HCT116 (cell line): ENCODE results near the gene CCDC81. TPM values are rescaled to one million over a fixed set of nuclear protein-coding genes. Genes with fewer than 3 reads are reported as not detected.

Experiments
- ATAC-seq: fragments of 200-7000 bp; cut with Tn5 transposase; 2 replicates; pipeline ENCODE4 v1.9.1; 2020; ENCODE audit warnings: mild to moderate bottlenecking, moderate library complexity
- BruUV-seq: library from RNA; stranded (reverse); fragments of 400-500 nt; replicated peaks from 2 replicates; lab custom pipeline; 2021; lab: Mats Ljungman, UMichigan
- CTCF ChIA-PET: fragments of 300-600 bp; sonication (Branson Sonifier 250); formaldehyde crosslinking; loops from one replicate; lab custom pipeline; 2021; ENCODE audit warnings: antibody characterized with exemption; lab: Charles Lee
- POLR2A ChIA-PET: fragments of 300-600, 350-600 bp; sonication (Branson Sonifier 250); formaldehyde crosslinking; loops from one replicate; lab custom pipeline; 2021; ENCODE audit warnings: antibody characterized with exemption; lab: Charles Lee
- RAD21 ChIA-PET, 2 experiments: fragments of 300-600 bp; sonication (Branson Sonifier 250); formaldehyde crosslinking; loops; one replicate each; lab custom pipeline; 2023; ENCODE audit warnings: low total read pairs in 2 of 2; ENCODE audit not compliant: uncharacterized antibody in 2 of 2, unreplicated experiment in 2 of 2, low non-redundant PET in 1 of 2; lab: Charles Lee
- DNase-seq: peaks from one replicate; pipeline ENCODE4 v3.0.0-alpha.2; 2010; ENCODE audit warnings: low read depth, low spot score
- H2AFZ ChIP-seq: fragments of 200-600 bp; shearing (Covaris generic), sonication (generic); 2 replicates; pipeline ENCODE4 v1.6.1; 2017; ENCODE audit warnings: low read depth, mixed run types, mixed read lengths, antibody characterized with exemption, low read length; ENCODE audit not compliant: poor library complexity, severe bottlenecking
- H3K27ac ChIP-seq: 2 replicates; pipeline ENCODE4 v1.5.1; 2012; ENCODE audit warnings: low read depth, low read length
- H3K27me3 ChIP-seq: fragments of 200-600 bp; sonication (generic); 2 replicates; pipeline ENCODE4 v1.6.1; 2016; ENCODE audit warnings: mixed run types, low read length, mixed read lengths; ENCODE audit not compliant: insufficient read depth
- H3K36me3 ChIP-seq, 2 experiments: fragments of 200-500 bp in 1 of 2; fragments of 200-600 bp in 1 of 2; sonication (Bioruptor generic) in 1 of 2; sonication (generic) in 1 of 2; 2 replicates each; pipeline versions ENCODE4 v1.5.1 to v1.6.1; 2014 to 2016; ENCODE audit warnings: low read length in 2 of 2, inconsistent platforms in 1 of 2, mixed read lengths in 1 of 2, mixed run types in 1 of 2; ENCODE audit not compliant: insufficient read depth in 2 of 2, control insufficient read depth in 1 of 2
- H3K4me1 ChIP-seq, 2 experiments: fragments of 200-600 bp in 1 of 2; sonication (generic) in 1 of 2; 2 replicates each; pipeline versions ENCODE4 v1.5.1 to v1.6.1; 2012 to 2017; ENCODE audit warnings: low read length in 2 of 2, inconsistent platforms in 1 of 2, mild to moderate bottlenecking in 1 of 2, mixed read lengths in 1 of 2, mixed run types in 1 of 2, moderate library complexity in 1 of 2; ENCODE audit not compliant: insufficient read depth in 2 of 2, control insufficient read depth in 1 of 2
- H3K4me2 ChIP-seq: fragments of 200-600 bp; sonication (generic); 2 replicates; pipeline ENCODE4 v1.6.1; 2017; ENCODE audit warnings: mixed run types, low read length, mixed read lengths
- H3K4me3 ChIP-seq, 2 experiments: fragments of 200-600 bp in 1 of 2; sonication (generic) in 1 of 2; replicated peaks in 1 of 2; 2 replicates each; pipeline ENCODE4 v1.5.1; 2011 to 2016; ENCODE audit warnings: low read length in 2 of 2, control low read depth in 1 of 2, low read depth in 1 of 2, mild to moderate bottlenecking in 1 of 2, mixed read lengths in 1 of 2, mixed run types in 1 of 2
- H3K79me2 ChIP-seq: fragments of 200-600 bp; sonication (generic); 2 replicates; pipeline ENCODE4 v1.6.1; 2017; ENCODE audit warnings: mild to moderate bottlenecking, mixed run types, low read length, moderate library complexity, mixed read lengths; ENCODE audit not compliant: insufficient read depth
- H3K9ac ChIP-seq: fragments of 200-600 bp; sonication (generic); 2 replicates; pipeline ENCODE4 v1.6.1; 2016; ENCODE audit warnings: low read length, mixed read lengths
- H3K9me2 ChIP-seq: fragments of 200-600 bp; sonication (generic), shearing (Covaris generic); 2 replicates; pipeline ENCODE4 v1.6.1; 2017; ENCODE audit warnings: mixed run types, mild to moderate bottlenecking, moderate library complexity; ENCODE audit not compliant: insufficient read depth
- H3K9me3 ChIP-seq, 2 experiments: fragments of 200-500 bp in 1 of 2; fragments of 200-600 bp in 1 of 2; sonication (Bioruptor generic) in 1 of 2; sonication (generic) in 1 of 2; 2 replicates each; pipeline ENCODE4 v1.6.1; 2014 to 2017; ENCODE audit warnings: low read length in 2 of 2, mixed read lengths in 2 of 2, inconsistent platforms in 1 of 2, low read depth in 1 of 2, mild to moderate bottlenecking in 1 of 2, mixed run types in 1 of 2, moderate library complexity in 1 of 2; ENCODE audit not compliant: control insufficient read depth in 1 of 2, insufficient read depth in 1 of 2
- H4K20me1 ChIP-seq: fragments of 200-600 bp; sonication (generic), shearing (Covaris generic); 2 replicates; pipeline ENCODE4 v1.6.1; 2017; ENCODE audit warnings: mixed run types, mild to moderate bottlenecking, moderate library complexity; ENCODE audit not compliant: insufficient read depth
- CBX3 ChIP-seq: IDR thresholded peaks from 2 replicates; pipeline ENCODE4 v1.6.1; 2012; ENCODE audit warnings: low read depth
- CEBPB ChIP-seq: IDR thresholded peaks from 2 replicates; pipeline ENCODE4 v1.6.1; 2012; ENCODE audit warnings: low read depth
- ELF1 ChIP-seq: IDR thresholded peaks from 2 replicates; pipeline ENCODE4 v1.6.1; 2012; ENCODE audit warnings: low read depth, borderline replicate concordance
- EZH2 ChIP-seq: fragments of 200-600 bp; sonication (generic); IDR thresholded peaks from 2 replicates; pipeline ENCODE4 v1.6.1; 2017; ENCODE audit warnings: antibody characterized with exemption, mixed run types
- EZH2phosphoT487 ChIP-seq: fragments of 200-600 bp; IDR thresholded peaks from 2 replicates; pipeline ENCODE4 v1.6.1; 2018; ENCODE audit warnings: antibody characterized with exemption, borderline replicate concordance
- SIN3A ChIP-seq: IDR thresholded peaks from 2 replicates; pipeline ENCODE4 v1.6.1; 2012; ENCODE audit warnings: low read depth
- SRF ChIP-seq: IDR thresholded peaks from 2 replicates; pipeline ENCODE4 v1.6.1; 2012; ENCODE audit warnings: low read depth
- YY1 ChIP-seq: IDR thresholded peaks from 2 replicates; pipeline ENCODE4 v1.6.1; 2011; ENCODE audit warnings: low read length, low read depth, moderate library complexity, mild to moderate bottlenecking; ENCODE audit not compliant: insufficient replicate concordance; ENCODE audit errors: extremely low read depth
- ZFX ChIP-seq: fragments of 450-650 bp; IDR thresholded peaks from 2 replicates; pipeline ENCODE4 v1.6.1; 2017
- ZNF274 ChIP-seq: fragments of 200-500 bp; sonication (Bioruptor generic); IDR thresholded peaks from 2 replicates; pipeline ENCODE4 v1.6.1; 2014; ENCODE audit warnings: mild to moderate bottlenecking, low read depth, low read length, inconsistent platforms
- intact Hi-C: fragments of 100-400 bp; cut with micrococcal nuclease; formaldehyde crosslinking; loops from 2 replicates; pipeline ENCODE4 v1.10.0; 2022
- total RNA-seq: library from RNA; stranded (reverse); gene quantifications from one replicate; pipeline ENCODE4 v1.2.1, GENCODE V29; 2021; ENCODE audit not compliant: unreplicated experiment
- TF ChIP-seq, protein P1 (sequence below): IDR thresholded peaks from 2 replicates; pipeline ENCODE4 v1.6.1; 2012
- TF ChIP-seq, protein P2 (sequence below): IDR thresholded peaks from 2 replicates; pipeline ENCODE4 v1.6.1; 2011; ENCODE audit warnings: mild to moderate bottlenecking, low read length, moderate library complexity; ENCODE audit not compliant: insufficient replicate concordance; ENCODE audit errors: extremely low read depth
- TF ChIP-seq, protein P3 (sequence below): IDR thresholded peaks from 2 replicates; pipeline ENCODE4 v1.6.1; 2012; ENCODE audit warnings: low read depth

CCDC81 gene
- total RNA-seq, 1 experiment from 2014 or later: 0.69 TPM

DNA sequence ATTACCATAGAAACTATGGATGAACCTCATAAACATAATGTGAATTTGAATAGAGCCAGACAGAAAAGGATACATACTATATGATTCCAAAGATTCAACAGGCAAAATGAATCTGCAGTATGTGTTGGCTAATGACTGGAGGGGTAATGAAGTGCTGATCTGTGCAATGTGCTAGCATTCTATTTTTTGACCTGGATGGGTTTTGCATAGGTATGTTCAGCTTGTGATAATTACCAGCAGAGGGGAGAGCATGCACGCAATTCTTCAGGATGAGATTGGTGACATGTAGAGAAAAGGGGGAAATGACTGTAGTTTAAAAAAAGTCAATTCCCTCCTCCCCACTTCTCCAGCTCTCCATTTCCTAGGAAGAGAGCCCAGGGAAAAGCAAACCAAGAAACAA lies 618 bp upstream of the CCDC81 start:
- intact Hi-C loops: no loop called here
- ATAC-seq: no peak
- no TSS peak for BruUV-seq
- Histone ChIP-seq H3K4me3 (no peak overlapping the region), H4K20me1 (no peaks in the 10 kb centered on the region), H3K9ac (no peak overlapping the region), H3K4me2 (no peak overlapping the region), H3K27me3 (no peaks in the 10 kb centered on the region), H3K27ac (no peak overlapping the region), H3K9me3 (peaks cover 0 to 3% of the 10 kb centered on the region in 2 experiments; a peak in 1 of 4 replicates), H2AFZ (no peak overlapping the region), H3K4me1 (peaks cover 0 to 9% of the 10 kb centered on the region in 2 experiments; a peak in 2 of 4 replicates), H3K9me2 (no peaks in the 10 kb centered on the region), H3K79me2 (no peaks in the 10 kb centered on the region), H3K36me3 (no peaks in the 10 kb centered on the region)
- TF ChIP-seq CBX3 (no peak), ELF1 (no peak), ZNF274 (no peak), EZH2 (no peak), SRF (no peak), YY1 (no peak), EZH2phosphoT487 (no peak)
- TF ChIP-seq, protein P1, sequence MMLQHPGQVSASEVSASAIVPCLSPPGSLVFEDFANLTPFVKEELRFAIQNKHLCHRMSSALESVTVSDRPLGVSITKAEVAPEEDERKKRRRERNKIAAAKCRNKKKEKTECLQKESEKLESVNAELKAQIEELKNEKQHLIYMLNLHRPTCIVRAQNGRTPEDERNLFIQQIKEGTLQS: no peak
- no peak for DNase-seq
- RAD21 ChIA-PET: no interaction called here
- POLR2A ChIA-PET: no interaction called here
- CTCF ChIA-PET: interaction anchor here (1.2 kb wide), 1 partner anchor 13 kb away, joined by 4 read pairs; no protein-coding TSS in a partner anchor

DNA sequence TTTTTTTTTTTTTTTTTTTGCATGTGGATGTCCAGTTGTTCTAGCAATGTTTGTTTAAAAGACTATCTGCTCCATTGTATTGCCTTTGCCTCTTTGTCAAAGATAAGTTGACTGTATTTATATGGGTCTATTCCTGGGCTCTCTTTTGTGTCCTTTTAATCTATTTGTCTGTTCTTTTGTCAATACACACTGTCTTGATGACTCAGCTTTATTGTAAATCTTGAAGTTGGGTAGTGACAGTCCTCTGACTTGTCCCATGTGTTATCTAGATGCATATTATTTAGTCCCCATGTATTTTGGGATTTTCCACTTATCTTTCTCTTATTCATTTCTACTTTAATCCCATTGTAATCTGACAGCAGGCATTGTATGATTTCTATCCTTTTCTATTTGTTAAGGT lies 3.3 kb downstream of the CCDC81 start:
- Histone ChIP-seq H3K36me3 (no peaks in the 10 kb centered on the region), H3K9me3 (no peaks in the 10 kb centered on the region), H3K9me2 (no peaks in the 10 kb centered on the region), H3K9ac (no peak overlapping the region), H2AFZ (no peak overlapping the region), H3K4me1 (no peaks in the 10 kb centered on the region), H4K20me1 (no peaks in the 10 kb centered on the region), H3K27ac (no peak overlapping the region), H3K4me3 (no peak overlapping the region), H3K79me2 (no peaks in the 10 kb centered on the region), H3K4me2 (no peak overlapping the region), H3K27me3 (no peaks in the 10 kb centered on the region)
- no peak for DNase-seq
- CTCF ChIA-PET: no interaction called here
- ATAC-seq: no peak
- RAD21 ChIA-PET: no interaction called here
- intact Hi-C loops: no loop called here
- POLR2A ChIA-PET: no interaction called here
- BruUV-seq: no TSS peak
- TF ChIP-seq CEBPB (no peak), SRF (no peak), SIN3A (no peak), ZFX (no peak), CBX3 (no peak)
- TF ChIP-seq, protein P1: no peak
- TF ChIP-seq, protein P2, sequence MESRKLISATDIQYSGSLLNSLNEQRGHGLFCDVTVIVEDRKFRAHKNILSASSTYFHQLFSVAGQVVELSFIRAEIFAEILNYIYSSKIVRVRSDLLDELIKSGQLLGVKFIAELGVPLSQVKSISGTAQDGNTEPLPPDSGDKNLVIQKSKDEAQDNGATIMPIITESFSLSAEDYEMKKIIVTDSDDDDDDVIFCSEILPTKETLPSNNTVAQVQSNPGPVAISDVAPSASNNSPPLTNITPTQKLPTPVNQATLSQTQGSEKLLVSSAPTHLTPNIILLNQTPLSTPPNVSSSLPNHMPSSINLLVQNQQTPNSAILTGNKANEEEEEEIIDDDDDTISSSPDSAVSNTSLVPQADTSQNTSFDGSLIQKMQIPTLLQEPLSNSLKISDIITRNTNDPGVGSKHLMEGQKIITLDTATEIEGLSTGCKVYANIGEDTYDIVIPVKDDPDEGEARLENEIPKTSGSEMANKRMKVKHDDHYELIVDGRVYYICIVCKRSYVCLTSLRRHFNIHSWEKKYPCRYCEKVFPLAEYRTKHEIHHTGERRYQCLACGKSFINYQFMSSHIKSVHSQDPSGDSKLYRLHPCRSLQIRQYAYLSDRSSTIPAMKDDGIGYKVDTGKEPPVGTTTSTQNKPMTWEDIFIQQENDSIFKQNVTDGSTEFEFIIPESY: no peak
- TF ChIP-seq, protein P3, sequence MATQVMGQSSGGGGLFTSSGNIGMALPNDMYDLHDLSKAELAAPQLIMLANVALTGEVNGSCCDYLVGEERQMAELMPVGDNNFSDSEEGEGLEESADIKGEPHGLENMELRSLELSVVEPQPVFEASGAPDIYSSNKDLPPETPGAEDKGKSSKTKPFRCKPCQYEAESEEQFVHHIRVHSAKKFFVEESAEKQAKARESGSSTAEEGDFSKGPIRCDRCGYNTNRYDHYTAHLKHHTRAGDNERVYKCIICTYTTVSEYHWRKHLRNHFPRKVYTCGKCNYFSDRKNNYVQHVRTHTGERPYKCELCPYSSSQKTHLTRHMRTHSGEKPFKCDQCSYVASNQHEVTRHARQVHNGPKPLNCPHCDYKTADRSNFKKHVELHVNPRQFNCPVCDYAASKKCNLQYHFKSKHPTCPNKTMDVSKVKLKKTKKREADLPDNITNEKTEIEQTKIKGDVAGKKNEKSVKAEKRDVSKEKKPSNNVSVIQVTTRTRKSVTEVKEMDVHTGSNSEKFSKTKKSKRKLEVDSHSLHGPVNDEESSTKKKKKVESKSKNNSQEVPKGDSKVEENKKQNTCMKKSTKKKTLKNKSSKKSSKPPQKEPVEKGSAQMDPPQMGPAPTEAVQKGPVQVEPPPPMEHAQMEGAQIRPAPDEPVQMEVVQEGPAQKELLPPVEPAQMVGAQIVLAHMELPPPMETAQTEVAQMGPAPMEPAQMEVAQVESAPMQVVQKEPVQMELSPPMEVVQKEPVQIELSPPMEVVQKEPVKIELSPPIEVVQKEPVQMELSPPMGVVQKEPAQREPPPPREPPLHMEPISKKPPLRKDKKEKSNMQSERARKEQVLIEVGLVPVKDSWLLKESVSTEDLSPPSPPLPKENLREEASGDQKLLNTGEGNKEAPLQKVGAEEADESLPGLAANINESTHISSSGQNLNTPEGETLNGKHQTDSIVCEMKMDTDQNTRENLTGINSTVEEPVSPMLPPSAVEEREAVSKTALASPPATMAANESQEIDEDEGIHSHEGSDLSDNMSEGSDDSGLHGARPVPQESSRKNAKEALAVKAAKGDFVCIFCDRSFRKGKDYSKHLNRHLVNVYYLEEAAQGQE: no peak
